HG03378 (cell line): Measurements from ENCODE around the gene PEX11B.

Source experiments
- ATAC-seq: cut with Tn5 transposase; IDR thresholded peaks from one replicate; pipeline ENCODE4 v1.9.1; 2021; ENCODE audit warnings: mild to moderate bottlenecking, moderate library complexity; ENCODE audit not compliant: unreplicated experiment

PEX11B gene

GRCh38 chr1:145918144-145918991 lies at the start of gene PEX11B:
Gene PEX11B, minus strand, starts transcription at chr1:145918717. Its CDS starts 29 bp downstream, at chr1:145918688.
- ATAC-seq = peak; percentile 72

GRCh38 chr1:145967288-145967687 lies 48.8 kb upstream of the PEX11B start:
- no peak for ATAC-seq

- ATAC-seq = no peak
These were observed 46.7 kb upstream of the PEX11B start for GRCh38 chr1:145965119-145965744.

GRCh38 chr1:145964328-145965118 lies 46.0 kb upstream of the PEX11B start, which contains the start of the genes ANKRD34A and POLR3GL:
Gene ANKRD34A, minus strand, starts transcription at chr1:145964575. Its CDS starts 2,816 bp downstream, at chr1:145961759.
Gene POLR3GL, plus strand, starts transcription at chr1:145964690. Its CDS starts 10,176 bp downstream, at chr1:145974866.
- ATAC-seq = peak; percentile 80

- no peak for ATAC-seq
These were observed 44.9 kb upstream of the PEX11B start for GRCh38 chr1:145963265-145964019.

- ATAC-seq = no peak
These were observed 43.9 kb upstream of the PEX11B start for GRCh38 chr1:145962157-145963102.

- ATAC-seq = no peak
These were observed 43.1 kb upstream of the PEX11B start for GRCh38 chr1:145961425-145962156.

- no peak for ATAC-seq
These were observed 42.5 kb upstream of the PEX11B start for GRCh38 chr1:145961109-145961424.

GRCh38 chr1:145960468-145961108 lies 42.1 kb upstream of the PEX11B start:
- ATAC-seq = no peak

GRCh38 chr1:145959957-145960467 lies 41.5 kb upstream of the PEX11B start:
- no peak for ATAC-seq

- no peak for ATAC-seq
These were observed 40.8 kb upstream of the PEX11B start for GRCh38 chr1:145959333-145959732.

GRCh38 chr1:145958734-145959133 lies 40.2 kb upstream of the PEX11B start:
- ATAC-seq = no peak

GRCh38 chr1:145957443-145958319 lies 39.2 kb upstream of the PEX11B start, which contains the start of gene LIX1L:
Gene LIX1L, minus strand, starts transcription at chr1:145958017. Its CDS starts 90 bp downstream, at chr1:145957927.
- ATAC-seq = peak; percentile 85

- ATAC-seq = no peak
These were observed 38.4 kb upstream of the PEX11B start for GRCh38 chr1:145956781-145957442.

- ATAC-seq = no peak
These were observed 37.8 kb upstream of the PEX11B start for GRCh38 chr1:145956361-145956760.

GRCh38 chr1:145955436-145955835 lies 36.9 kb upstream of the PEX11B start:
- no peak for ATAC-seq

GRCh38 chr1:145953861-145954260 lies 35.3 kb upstream of the PEX11B start:
- no peak for ATAC-seq
